Endothelial cell of umbilical vein (primary cell): ENCODE data around the gene BPGM. TPM values are rescaled to one million over a fixed set of nuclear protein-coding genes. Genes with fewer than 3 reads are reported as not detected.

Experiments
- BruUV-seq: library from RNA; stranded (reverse); fragments of 400-500 nt; replicated peaks from 2 replicates; lab custom pipeline; 2021; lab: Mats Ljungman, UMichigan
- CTCF ChIA-PET: fragments of 300-600, 350-600 bp; sonication (Branson Sonifier 250); formaldehyde crosslinking; loops from one replicate; lab custom pipeline; 2021; ENCODE audit warnings: antibody characterized with exemption, inconsistent platforms; lab: Charles Lee
- POLR2A ChIA-PET: fragments of 300-600, 350-600 bp; sonication (Branson Sonifier 250); formaldehyde crosslinking; loops from one replicate; lab custom pipeline; 2021; ENCODE audit warnings: antibody characterized with exemption, inconsistent platforms; lab: Charles Lee
- DNase-seq: peaks from one replicate; pipeline ENCODE4 v3.0.0-alpha.2; 2011; ENCODE audit warnings: low read depth, low spot score
- FAIRE-seq: peaks from 2 replicates; lab custom pipeline; 2011; peaks lifted over from hg19 to GRCh38; lab: Jason Lieb, UNC
- H2AFZ ChIP-seq: 2 replicates; pipeline ENCODE4 v1.6.0; 2012; ENCODE audit warnings: low read depth, low read length, control low read depth, inconsistent platforms
- H3K27ac ChIP-seq: 2 replicates; pipeline ENCODE4 v1.5.1; 2011; ENCODE audit warnings: low read depth, mild to moderate bottlenecking, control low read depth, low read length, moderate library complexity; ENCODE audit not compliant: insufficient read depth
- H3K27me3 ChIP-seq, 2 experiments: 2 replicates each; pipeline versions ENCODE4 v1.6.0 to v1.6.1; 2011; ENCODE audit warnings: low read length in 2 of 2, mixed read lengths in 1 of 2; ENCODE audit not compliant: control insufficient read depth in 2 of 2, insufficient read depth in 2 of 2
- H3K36me3 ChIP-seq, 2 experiments: 2 replicates in 1 of 2; 3 replicates in 1 of 2; pipeline ENCODE4 v1.5.1; 2011; ENCODE audit warnings: low read length in 2 of 2, mild to moderate bottlenecking in 1 of 2, moderate library complexity in 1 of 2; ENCODE audit not compliant: control insufficient read depth in 2 of 2, insufficient read depth in 2 of 2; ENCODE audit errors: extremely low read depth in 1 of 2
- H3K4me1 ChIP-seq: 3 replicates; pipeline ENCODE4 v1.5.1; 2011; ENCODE audit warnings: mild to moderate bottlenecking, low read length; ENCODE audit not compliant: control insufficient read depth, insufficient read depth; ENCODE audit errors: extremely low read depth
- H3K4me2 ChIP-seq: 2 replicates; pipeline ENCODE4 v1.6.1; 2011; ENCODE audit warnings: low read length, control low read depth, mixed read lengths; ENCODE audit not compliant: insufficient read depth
- H3K4me3 ChIP-seq, 3 experiments: fragments of 200-600 bp in 1 of 3; sonication (generic), shearing (Covaris generic) in 1 of 3; replicated peaks in 1 of 3; 2 replicates each; pipeline ENCODE4 v1.5.1; 2011 to 2016; ENCODE audit warnings: control low read depth in 3 of 3, low read length in 3 of 3, mild to moderate bottlenecking in 2 of 3, inconsistent platforms in 1 of 3, low read depth in 1 of 3, moderate library complexity in 1 of 3; ENCODE audit not compliant: insufficient read depth in 1 of 3
- H3K79me2 ChIP-seq: 2 replicates; pipeline ENCODE4 v1.6.0; 2012; ENCODE audit warnings: low read length, inconsistent platforms; ENCODE audit not compliant: control insufficient read depth, insufficient read depth
- H3K9ac ChIP-seq: replicated peaks from 2 replicates; pipeline ENCODE3; 2011; ENCODE audit warnings: low read length, control low read depth; ENCODE audit not compliant: insufficient read depth; ENCODE audit errors: extremely low read depth
- H3K9me1 ChIP-seq: replicated peaks from 3 replicates; pipeline ENCODE4 v1.6.0; 2011; ENCODE audit warnings: mild to moderate bottlenecking, low read length; ENCODE audit not compliant: control insufficient read depth, insufficient read depth; ENCODE audit errors: extremely low read depth
- H3K9me3 ChIP-seq: replicated peaks from 2 replicates; pipeline ENCODE4 v1.5.1; 2012; ENCODE audit warnings: low read length, inconsistent platforms; ENCODE audit not compliant: control insufficient read depth, insufficient read depth
- H4K20me1 ChIP-seq: replicated peaks from 2 replicates; pipeline ENCODE3; 2011; ENCODE audit warnings: mild to moderate bottlenecking, low read length; ENCODE audit not compliant: control insufficient read depth, insufficient read depth; ENCODE audit errors: extremely low read depth
- CTCF ChIP-seq, 2 donors: IDR thresholded peaks; 1 replicate in 1 of 2; 2 replicates in 1 of 2; pipeline ENCODE4 v1.5.1; 2011; ENCODE audit warnings: low read length in 2 of 2, mild to moderate bottlenecking in 2 of 2, moderate library complexity in 2 of 2, control low read depth in 1 of 2, inconsistent platforms in 1 of 2, low read depth in 1 of 2; ENCODE audit not compliant: insufficient read depth in 1 of 2; ENCODE audit errors: extremely low read depth in 1 of 2
- EZH2 ChIP-seq: IDR thresholded peaks from 2 replicates; pipeline ENCODE4 v1.6.1; 2012; ENCODE audit warnings: borderline replicate concordance, low read depth, mild to moderate bottlenecking, moderate library complexity, low read length, inconsistent platforms; ENCODE audit not compliant: severe bottlenecking
- GATA2 ChIP-seq: IDR thresholded peaks from 2 replicates; pipeline ENCODE4 v1.7.0; 2011; ENCODE audit warnings: low read depth, mild to moderate bottlenecking, moderate library complexity, mixed read lengths, low read length; ENCODE audit not compliant: insufficient read length, insufficient read depth
- JUN ChIP-seq: IDR thresholded peaks from 2 replicates; pipeline ENCODE4 v1.6.1; 2011; ENCODE audit warnings: borderline replicate concordance, low read depth; ENCODE audit not compliant: insufficient read length, insufficient read depth
- MAX ChIP-seq: IDR thresholded peaks from 2 replicates; pipeline ENCODE4 v1.6.1; 2011; ENCODE audit not compliant: insufficient read depth, insufficient read length
- MYC ChIP-seq: IDR thresholded peaks from one replicate; pipeline ENCODE4 v1.6.1; 2011; ENCODE audit warnings: mild to moderate bottlenecking, low read depth, low read length
- POLR2AphosphoS5 ChIP-seq: IDR thresholded peaks from 2 replicates; pipeline ENCODE4 v1.6.1; 2012; ENCODE audit warnings: low read depth, mild to moderate bottlenecking, control low read depth, low read length, moderate library complexity; ENCODE audit not compliant: insufficient read depth
- dilution Hi-C: fragments of 300-500 bp; cut with MboI; formaldehyde crosslinking; loops from one replicate; pipeline ENCODE4 v1.15.0; 2019; ENCODE audit warnings: low sequenced_read_pairs; ENCODE audit not compliant: extremely low pct_ligation_motif_present
- intact Hi-C: fragments of 100-400 bp; cut with micrococcal nuclease; formaldehyde crosslinking; loops from one replicate; pipeline ENCODE4 v1.10.0; 2022
- polyA plus RNA-seq, 4 experiments: library from polyadenylated mRNA; depleted of rRNA in 3 of 4; stranded (reverse) in 3 of 4; unstranded in 1 of 4; fragments of >200 nt; gene quantifications; 2 replicates each; pipeline versions ENCODE4 v1.2.1 to v1.2.3, GENCODE V29; 2011 to 2012; ENCODE audit warnings: missing spikeins in 1 of 4
- total RNA-seq: library from RNA; stranded (reverse); gene quantifications from 2 replicates; pipeline ENCODE4 v1.2.3, GENCODE V29; 2021

The BPGM gene
- total and polyA plus RNA-seq, 2 donors (not counting 3 experiments of a cell fraction or from before 2014, with no cell fraction given): 24.2 to 28.3 TPM

GRCh38 chr7:134639683-134640279, 6.9 kb upstream of the BPGM start:
- DNase-seq (no peak), FAIRE-seq (no peak)
- ChIA-PET POLR2A (no interaction called here), CTCF (interaction anchor here (1.1 to 1.5 kb wide), 4 partner anchors 8 to 116 kb away, joined by 3 to 6 read pairs (median 4); no protein-coding TSS in a partner anchor)
- H3K9me3 ChIP-seq: no peaks in the 10 kb centered on the region
- no peaks in the 10 kb centered on the region for H3K27me3 ChIP-seq
- H3K79me2 ChIP-seq: no peaks in the 10 kb centered on the region
- BruUV-seq: no TSS peak
- H2AFZ ChIP-seq: no peak overlapping the region
- H3K9ac ChIP-seq: no peak overlapping the region
- H4K20me1 ChIP-seq: no peaks in the 10 kb centered on the region
- no peak overlapping the region for H3K4me3 ChIP-seq
- TF ChIP-seq CTCF (IDR thresholded peaks at IDR 0.05; ENCODE audit: extremely low read depth in 1 of 2, insufficient read depth in 1 of 2, low read depth in 1 of 2, low read length in 2 of 2): no peak
- no peak for TF ChIP-seq JUN
- TF ChIP-seq GATA2: no peak
- TF ChIP-seq POLR2AphosphoS5: no peak
- no peak for TF ChIP-seq MAX
- TF ChIP-seq MYC: no peak
- no peak for TF ChIP-seq EZH2
- no peaks in the 10 kb centered on the region for H3K9me1 ChIP-seq
- intact Hi-C loops (no loop called here), dilution Hi-C loops (no loop called here)
- H3K4me2 ChIP-seq: no peak overlapping the region
- H3K27ac ChIP-seq: no peak overlapping the region
- H3K36me3 ChIP-seq: no peaks in the 10 kb centered on the region
- peaks cover 3% of the 10 kb centered on the region for H3K4me1 ChIP-seq
